22Rv1 (cell line): Measurements from ENCODE around the gene SDK2.

Experiments
- CTCF ChIP-seq: fragments of 450-650 bp; IDR thresholded peaks from 2 replicates; pipeline ENCODE4 v1.5.1; 2017; ENCODE audit warnings: mild to moderate bottlenecking
- ZFX ChIP-seq: fragments of 450-650 bp; IDR thresholded peaks from 2 replicates; pipeline ENCODE4 v1.6.1; 2017; ENCODE audit warnings: antibody characterized with exemption, borderline replicate concordance

GRCh38 chr17:73376152-73376551, 268.1 kb downstream of the SDK2 start:
- TF ChIP-seq CTCF = no peak
- TF ChIP-seq ZFX = no peak
